Common myeloid progenitor, CD34-positive (primary cell): ENCODE data around the gene LITAF.

Experiments
- CTCF ChIA-PET: fragments of 350-600 bp; sonication (Branson Sonifier 250); formaldehyde crosslinking; loops from one replicate; lab custom pipeline; 2021; ENCODE audit warnings: antibody characterized with exemption; lab: Charles Lee
- POLR2A ChIA-PET: fragments of 350-600 bp; sonication (Branson Sonifier 250); formaldehyde crosslinking; loops from one replicate; lab custom pipeline; 2021; ENCODE audit warnings: antibody characterized with exemption; lab: Charles Lee
- DNase-seq, 3 donors: peaks; one replicate each; pipeline versions ENCODE4 v3.0.0 to v3.0.0-alpha.2; 2013
- H3K27ac ChIP-seq, 2 experiments: 1 replicate in 1 of 2; 2 replicates in 1 of 2; pipeline ENCODE4 v1.7.0; 2013; ENCODE audit warnings: inconsistent platforms in 2 of 2, low read length in 2 of 2, mild to moderate bottlenecking in 2 of 2, low read depth in 1 of 2, moderate library complexity in 1 of 2; ENCODE audit not compliant: severe bottlenecking in 2 of 2, insufficient read depth in 1 of 2, poor library complexity in 1 of 2
- H3K27me3 ChIP-seq, 5 experiments: replicated peaks in 2 of 5; 1 replicate in 3 of 5; 2 replicates in 2 of 5; pipeline versions ENCODE4 v1.6.1 to v1.7.0; 2013; ENCODE audit warnings: low read length in 4 of 5, mild to moderate bottlenecking in 2 of 5, moderate library complexity in 2 of 5, inconsistent platforms in 1 of 5; ENCODE audit not compliant: insufficient read depth in 5 of 5, control insufficient read depth in 4 of 5
- H3K36me3 ChIP-seq, 4 experiments: 1 replicate in 2 of 4; 2 replicates in 2 of 4; pipeline versions ENCODE4 v1.6.1 to v1.7.0; 2013; ENCODE audit warnings: low read length in 3 of 4, control low read depth in 1 of 4, mild to moderate bottlenecking in 1 of 4; ENCODE audit not compliant: control insufficient read depth in 4 of 4, insufficient read depth in 4 of 4
- H3K4me1 ChIP-seq, 4 experiments: 1 replicate in 3 of 4; 2 replicates in 1 of 4; pipeline versions ENCODE4 v1.6.1 to v1.7.1; 2013; ENCODE audit warnings: low read length in 3 of 4, mild to moderate bottlenecking in 3 of 4, control low read depth in 1 of 4, inconsistent platforms in 1 of 4, moderate library complexity in 1 of 4; ENCODE audit not compliant: control insufficient read depth in 4 of 4, insufficient read depth in 4 of 4; ENCODE audit errors: control extremely low read depth in 1 of 4
- H3K4me3 ChIP-seq, 7 experiments: 1 replicate in 4 of 7; 2 replicates in 3 of 7; pipeline versions ENCODE4 v1.5.1 to v1.7.0; 2013; ENCODE audit warnings: mild to moderate bottlenecking in 7 of 7, low read length in 6 of 7, moderate library complexity in 6 of 7, inconsistent platforms in 2 of 7, low read depth in 2 of 7, control low read depth in 1 of 7; ENCODE audit not compliant: insufficient read depth in 4 of 7, control insufficient read depth in 1 of 7; ENCODE audit errors: extremely low read depth in 1 of 7
- H3K9me3 ChIP-seq, 5 experiments: 1 replicate in 4 of 5; 2 replicates in 1 of 5; pipeline versions ENCODE4 v1.6.1 to v1.7.1; 2013; ENCODE audit warnings: low read length in 4 of 5, mild to moderate bottlenecking in 2 of 5, inconsistent platforms in 1 of 5, low read depth in 1 of 5, moderate library complexity in 1 of 5; ENCODE audit not compliant: control insufficient read depth in 4 of 5, insufficient read depth in 2 of 5; ENCODE audit errors: control extremely low read depth in 1 of 5
- WGBS: methylation state at CpG from one replicate; pipeline ENCODE4 v1.1.5; 2013; ENCODE audit not compliant: insufficient coverage; 5-methylcytosine and 5-hydroxymethylcytosine counted together

LITAF gene

GRCh38 chr16:11621539-11621919 lies 34.8 kb upstream of the LITAF start:
- CTCF ChIA-PET, result interaction anchor here (0.6 to 1.8 kb wide), 8 partner anchors 10 to 97 kb away, joined by 3 to 6 read pairs (median 3); no protein-coding TSS in a partner anchor

DNA sequence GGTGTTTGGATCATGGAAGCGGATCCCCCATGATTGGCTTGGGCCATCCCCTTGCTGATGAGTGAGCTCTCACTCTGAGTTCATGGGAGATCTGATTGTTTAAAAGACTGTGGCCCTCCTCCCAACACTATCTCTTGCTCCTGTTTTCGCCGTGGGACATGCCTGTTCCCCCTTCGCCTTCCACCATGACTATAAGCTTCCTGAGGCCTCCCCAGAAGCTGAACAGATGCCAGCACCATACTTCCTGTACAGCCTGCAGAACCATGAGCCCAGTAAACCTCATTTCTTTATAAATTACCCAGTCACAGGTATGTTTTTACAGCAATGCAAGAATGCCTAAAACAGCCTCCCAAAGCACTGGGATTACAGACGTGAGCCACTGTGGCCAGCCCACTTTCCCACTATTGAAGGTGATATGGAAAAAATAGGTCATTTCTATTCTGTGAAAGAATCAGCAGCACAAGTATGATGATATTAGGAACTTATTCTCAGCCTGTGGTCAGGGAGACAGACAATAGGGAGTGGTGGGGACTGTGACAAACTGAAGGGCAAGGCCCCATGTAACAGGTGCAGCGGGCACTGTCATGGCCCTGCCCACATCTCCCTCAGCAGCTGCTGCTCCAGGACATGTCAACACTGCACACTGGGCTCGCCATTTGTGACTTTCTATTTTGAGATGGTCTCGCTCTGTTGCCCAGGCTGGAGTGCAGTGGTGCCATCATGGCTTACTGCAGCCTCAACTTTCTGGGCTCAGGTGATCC lies 33.7 kb upstream of the LITAF start:
- WGBS, result 94% methylated on average over 6 of the region's 8 CpGs

More at GRCh38 chr16:11621539-11621919, 34.8 kb upstream of the LITAF start:
- no peak for DNase-seq
- H3K27ac ChIP-seq, result peak overlapping the region in 1 of 2 experiments; percentile 36
- 45% methylated on average over 5 of the region's 6 CpGs for WGBS
- no peaks in the 10 kb centered on the region for H3K27me3 ChIP-seq
- H3K36me3 ChIP-seq, result no peaks in the 10 kb centered on the region
- peaks cover 0 to 5% (median 0%) of the 10 kb centered on the region in 5 experiments for H3K9me3 ChIP-seq
- H3K4me1 ChIP-seq, result peaks cover 14 to 66% (median 55%) of the 10 kb centered on the region in 4 experiments
- peak overlapping the region in 5 of 7 experiments; percentile 10 to 50 (median 38) for H3K4me3 ChIP-seq
- POLR2A ChIA-PET, result interaction anchor here (1.1 kb wide), 2 partner anchors 9 to 19 kb away, joined by 4 to 5 read pairs; no protein-coding TSS in a partner anchor

DNA sequence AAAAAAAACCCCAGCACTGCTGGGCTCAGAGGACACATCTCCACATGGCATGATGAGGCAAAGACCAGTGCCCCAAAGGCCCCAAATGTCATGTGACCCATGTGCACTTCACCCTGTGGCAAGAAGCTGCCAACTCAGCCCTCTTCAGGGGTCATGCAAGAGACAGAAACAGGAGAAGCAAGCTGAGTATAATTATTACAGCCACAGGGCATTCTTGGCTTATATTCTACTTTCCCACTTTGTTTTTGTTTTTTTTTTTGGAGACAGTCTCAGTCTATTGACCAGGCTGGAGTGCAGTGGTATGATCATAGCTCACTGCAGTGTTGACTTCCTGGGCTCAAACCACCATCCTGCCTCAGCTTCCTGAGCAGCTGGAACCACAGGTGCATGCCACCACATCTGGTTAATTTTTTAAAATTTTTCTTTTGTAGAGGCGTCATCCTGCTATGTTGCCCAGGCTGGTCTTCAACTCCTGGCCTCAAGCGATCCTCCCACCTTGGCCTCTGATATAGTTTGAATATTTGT lies 32.7 kb upstream of the LITAF start:
- CTCF ChIA-PET, result interaction anchor here (0.8 to 2.0 kb wide), 6 partner anchors 10 to 87 kb away, joined by 3 to 8 read pairs (median 4); no protein-coding TSS in a partner anchor
- Histone ChIP-seq H3K36me3 (no peaks in the 10 kb centered on the region), H3K4me1 (peaks cover 11 to 66% (median 51%) of the 10 kb centered on the region in 4 experiments), H3K4me3 (no peak overlapping the region), H3K27me3 (no peaks in the 10 kb centered on the region), H3K9me3 (peaks cover 0 to 5% (median 0%) of the 10 kb centered on the region in 5 experiments), H3K27ac (no peak overlapping the region)
- WGBS, result 54% methylated on average over 2 of the region's 2 CpGs
- POLR2A ChIA-PET, result interaction anchor here (0.7 to 1.0 kb wide), 2 partner anchors 10 to 41 kb away, joined by 6 to 8 read pairs; no protein-coding TSS in a partner anchor
- peak in 2 of 3 donors; percentile 88 to 90 for DNase-seq

More for the DNA sequence above, 33.7 kb upstream of the LITAF start:
- Histone ChIP-seq H3K27me3 (no peaks in the 10 kb centered on the region), H3K4me3 (no peak overlapping the region), H3K36me3 (no peaks in the 10 kb centered on the region), H3K9me3 (peaks cover 0 to 5% (median 0%) of the 10 kb centered on the region in 5 experiments), H3K4me1 (peaks cover 14 to 69% (median 55%) of the 10 kb centered on the region in 4 experiments), H3K27ac (no peak overlapping the region)
- CTCF ChIA-PET, result interaction anchor here (1.3 to 2.0 kb wide), 3 partner anchors 21 to 88 kb away, joined by 3 to 8 read pairs (median 5); no protein-coding TSS in a partner anchor
- no peak for DNase-seq
- POLR2A ChIA-PET, result no interaction called here

- ChIA-PET CTCF (interaction anchor here (0.6 to 1.8 kb wide), 4 partner anchors 11 to 210 kb away, joined by 3 to 7 read pairs (median 3); no protein-coding TSS in a partner anchor), POLR2A (interaction anchor here (0.6 to 1.0 kb wide), 2 partner anchors 17 to 20 kb away, joined by 3 read pairs; no protein-coding TSS in a partner anchor)
- Histone ChIP-seq H3K4me3 (no peak overlapping the region), H3K9me3 (peaks cover 0 to 5% (median 0%) of the 10 kb centered on the region in 5 experiments), H3K36me3 (no peaks in the 10 kb centered on the region), H3K4me1 (peaks cover 6 to 66% (median 54%) of the 10 kb centered on the region in 4 experiments), H3K27me3 (no peaks in the 10 kb centered on the region), H3K27ac (no peak overlapping the region)
- DNase-seq, result no peak
- 97% methylated on average over 14 of the region's 16 CpGs for WGBS
Measured at GRCh38 chr16:11618107-11618717, 31.5 kb upstream of the LITAF start.

DNA sequence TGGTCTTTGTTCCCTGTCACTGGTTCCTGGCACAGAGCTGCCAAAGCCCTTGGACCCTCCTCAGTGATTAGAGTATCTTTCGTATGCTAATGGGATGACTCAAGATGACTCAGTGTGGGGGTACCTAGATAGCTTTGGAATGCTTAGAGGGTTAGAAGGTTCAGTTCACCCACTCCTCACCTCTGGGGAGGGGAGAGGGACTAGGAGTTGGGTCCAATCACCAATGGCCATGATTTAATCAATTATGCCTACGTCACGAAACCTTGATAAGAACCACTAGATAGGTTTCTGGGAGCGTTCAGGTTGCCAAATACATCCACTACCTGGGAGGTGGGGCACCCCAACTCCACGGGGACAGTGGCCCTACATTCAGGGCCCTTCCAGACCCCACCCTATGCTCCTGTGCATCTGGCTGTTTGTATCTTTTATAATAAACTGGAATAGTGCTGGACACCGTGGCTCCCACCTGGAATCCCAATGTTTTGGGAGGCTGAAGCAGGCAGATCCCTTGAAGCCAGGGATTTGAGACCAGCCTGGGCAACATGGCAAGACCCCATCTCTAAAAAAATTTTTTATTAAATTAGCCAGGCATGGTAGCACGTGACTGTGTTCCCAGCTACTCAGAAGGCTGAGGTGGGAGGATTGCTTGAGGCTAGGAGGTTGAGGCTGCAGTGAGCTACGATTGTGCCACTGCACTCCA lies 29.2 kb upstream of the LITAF start:
- peaks cover 3 to 68% (median 51%) of the 10 kb centered on the region in 4 experiments for H3K4me1 ChIP-seq
- CTCF ChIA-PET, result interaction anchor here (1.0 to 1.3 kb wide), 3 partner anchors 12 to 27 kb away, joined by 3 to 5 read pairs (median 4); no protein-coding TSS in a partner anchor
- H3K36me3 ChIP-seq, result no peaks in the 10 kb centered on the region
- POLR2A ChIA-PET, result interaction anchor here (0.7 kb wide), 1 partner anchor 63 kb away, joined by 4 read pairs; no protein-coding TSS in a partner anchor
- DNase-seq, result no peak
- peaks cover 0 to 5% (median 0%) of the 10 kb centered on the region in 5 experiments for H3K9me3 ChIP-seq
- H3K4me3 ChIP-seq, result no peak overlapping the region
- H3K27me3 ChIP-seq, result no peaks in the 10 kb centered on the region
- 84% methylated on average over 4 of the region's 8 CpGs for WGBS
- H3K27ac ChIP-seq, result no peak overlapping the region

DNA sequence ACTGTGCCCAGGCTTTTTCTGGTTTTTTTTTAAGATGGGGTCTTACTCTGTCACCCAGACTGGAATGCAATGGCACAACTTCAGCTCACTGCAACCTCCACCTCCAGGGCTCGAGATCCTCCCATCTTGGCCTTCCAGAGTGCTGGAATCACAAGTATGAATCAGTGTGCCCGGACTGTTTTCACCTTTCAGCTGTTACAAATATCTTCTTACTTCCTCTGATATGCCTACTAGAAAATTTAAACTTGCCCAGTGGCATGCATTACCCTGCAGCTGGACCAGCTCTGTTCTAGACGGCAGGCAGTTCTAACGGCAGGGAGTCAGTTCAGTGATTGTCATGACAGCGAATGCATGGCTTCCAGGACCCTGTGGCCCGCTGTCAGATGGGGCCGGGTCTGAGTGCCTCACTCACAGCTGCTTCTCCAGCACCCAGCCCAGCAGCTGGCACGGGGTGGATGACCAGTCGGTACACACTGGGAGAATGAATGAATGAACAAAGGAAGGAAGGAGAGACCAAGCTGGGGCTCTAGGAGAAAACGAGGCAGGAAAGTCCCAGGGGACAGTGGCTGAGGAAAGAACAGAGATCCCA lies 28.0 kb upstream of the LITAF start:
- Histone ChIP-seq H3K36me3 (no peaks in the 10 kb centered on the region), H3K9me3 (no peaks in the 10 kb centered on the region), H3K4me3 (no peak overlapping the region), H3K27ac (no peak overlapping the region), H3K4me1 (peaks cover 3 to 77% (median 47%) of the 10 kb centered on the region in 4 experiments), H3K27me3 (no peaks in the 10 kb centered on the region)
- no peak for DNase-seq
- POLR2A ChIA-PET, result no interaction called here
- 92% methylated on average over 9 of the region's 10 CpGs for WGBS
- CTCF ChIA-PET, result interaction anchor here (1.3 kb wide), 1 partner anchor 14 kb away, joined by 3 read pairs; no protein-coding TSS in a partner anchor
